H1 (cell line): Measurements from ENCODE around the gene CYP4B1. TPM values are rescaled to one million over a fixed set of nuclear protein-coding genes. Genes with fewer than 3 reads are reported as not detected.

Experiments
- GTF2F1 ChIP-seq: IDR thresholded peaks from 2 replicates; pipeline ENCODE4 v1.6.1; 2012; ENCODE audit warnings: low read depth, low read length, improper control_type of control experiment, borderline replicate concordance
- HDAC2 ChIP-seq, 2 experiments: fragments of 300-600 bp in 1 of 2; sonication (generic) in 1 of 2; IDR thresholded peaks; 2 replicates each; pipeline ENCODE4 v1.6.1; 2011 to 2012; ENCODE audit warnings: low read depth in 2 of 2, low read length in 2 of 2, mild to moderate bottlenecking in 2 of 2, moderate library complexity in 2 of 2, borderline replicate concordance in 1 of 2, inconsistent platforms in 1 of 2
- KDM4A ChIP-seq: IDR thresholded peaks from one replicate; pipeline ENCODE4 v1.7.1; 2012; ENCODE audit warnings: low read depth, mild to moderate bottlenecking, moderate library complexity, low read length, inconsistent platforms; ENCODE audit not compliant: severe bottlenecking
- POLR2AphosphoS5 ChIP-seq: IDR thresholded peaks from 2 replicates; pipeline ENCODE4 v1.6.1; 2011; ENCODE audit warnings: low read depth, low read length
- RFX5 ChIP-seq: IDR thresholded peaks from 2 replicates; pipeline ENCODE4 v1.6.1; 2011; ENCODE audit warnings: low read depth, low read length, improper control_type of control experiment, borderline replicate concordance
- polyA plus RNA-seq, 7 experiments: library from polyadenylated mRNA; depleted of rRNA in 3 of 7; stranded (reverse) in 5 of 7; unstranded in 2 of 7; fragments of >200 nt in 5 of 7; fragments of 200-250 nt in 2 of 7; gene quantifications; 1 replicate in 5 of 7; 2 replicates in 1 of 7; 4 replicates in 1 of 7; pipeline versions ENCODE4 v1.2.1 to v1.2.3, GENCODE V29; 2011 to 2013; ENCODE audit warnings: missing spikeins in 2 of 7, mixed read lengths in 2 of 7
- total RNA-seq: library from RNA; stranded (reverse); fragmentation: NEBNext Ultra II Directional; extraction: Animal tissue kit (Norgen Biotek cat#: 25700); gene quantifications from 2 replicates; pipeline ENCODE4 v1.2.1, GENCODE V29; 2021
- TF ChIP-seq, protein P1 (sequence below): fragments of 300-600 bp; sonication (generic); IDR thresholded peaks from 2 replicates; pipeline ENCODE4 v1.7.1; 2012; ENCODE audit warnings: low read length, moderate library complexity, mild to moderate bottlenecking, inconsistent platforms; ENCODE audit not compliant: insufficient replicate concordance

The CYP4B1 gene
- total and polyA plus RNA-seq, 2 of the 8 experiments (the other 6 are each of a cell fraction or from before 2014, with no cell fraction given) = 0.23 TPM; not detected in 1

DNA sequence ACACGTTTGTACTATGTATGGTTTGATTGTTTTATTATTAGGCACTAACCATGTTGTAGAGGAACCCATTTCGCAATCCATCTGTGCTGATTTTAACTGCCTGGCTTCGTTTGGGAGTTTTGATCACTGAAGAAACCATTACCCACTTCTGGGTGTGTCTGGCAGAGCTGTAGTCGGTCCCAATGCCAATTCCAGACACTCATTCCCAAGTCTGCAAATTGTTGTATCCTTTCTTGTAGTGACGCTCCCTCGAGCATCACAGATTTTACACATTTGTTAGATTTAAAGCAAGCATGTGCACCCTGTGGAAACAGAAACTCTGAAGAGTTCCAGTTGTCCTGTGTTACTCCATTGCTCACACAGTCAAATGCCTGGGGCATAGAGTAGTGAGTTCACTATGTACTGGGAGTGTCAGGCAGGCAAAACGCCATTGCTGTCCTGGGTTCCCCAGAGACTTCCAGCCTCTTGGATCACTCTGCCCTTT is 48.9 kb upstream of the CYP4B1 start (continued):
- TF ChIP-seq KDM4A (no peak), HDAC2 (IDR thresholded peaks at IDR 0.05; ENCODE audit: borderline replicate concordance in 1 of 2, low read depth in 2 of 2, low read length in 2 of 2) (no peak), RFX5 (no peak), POLR2AphosphoS5 (no peak), GTF2F1 (no peak)
- TF ChIP-seq, protein P1, sequence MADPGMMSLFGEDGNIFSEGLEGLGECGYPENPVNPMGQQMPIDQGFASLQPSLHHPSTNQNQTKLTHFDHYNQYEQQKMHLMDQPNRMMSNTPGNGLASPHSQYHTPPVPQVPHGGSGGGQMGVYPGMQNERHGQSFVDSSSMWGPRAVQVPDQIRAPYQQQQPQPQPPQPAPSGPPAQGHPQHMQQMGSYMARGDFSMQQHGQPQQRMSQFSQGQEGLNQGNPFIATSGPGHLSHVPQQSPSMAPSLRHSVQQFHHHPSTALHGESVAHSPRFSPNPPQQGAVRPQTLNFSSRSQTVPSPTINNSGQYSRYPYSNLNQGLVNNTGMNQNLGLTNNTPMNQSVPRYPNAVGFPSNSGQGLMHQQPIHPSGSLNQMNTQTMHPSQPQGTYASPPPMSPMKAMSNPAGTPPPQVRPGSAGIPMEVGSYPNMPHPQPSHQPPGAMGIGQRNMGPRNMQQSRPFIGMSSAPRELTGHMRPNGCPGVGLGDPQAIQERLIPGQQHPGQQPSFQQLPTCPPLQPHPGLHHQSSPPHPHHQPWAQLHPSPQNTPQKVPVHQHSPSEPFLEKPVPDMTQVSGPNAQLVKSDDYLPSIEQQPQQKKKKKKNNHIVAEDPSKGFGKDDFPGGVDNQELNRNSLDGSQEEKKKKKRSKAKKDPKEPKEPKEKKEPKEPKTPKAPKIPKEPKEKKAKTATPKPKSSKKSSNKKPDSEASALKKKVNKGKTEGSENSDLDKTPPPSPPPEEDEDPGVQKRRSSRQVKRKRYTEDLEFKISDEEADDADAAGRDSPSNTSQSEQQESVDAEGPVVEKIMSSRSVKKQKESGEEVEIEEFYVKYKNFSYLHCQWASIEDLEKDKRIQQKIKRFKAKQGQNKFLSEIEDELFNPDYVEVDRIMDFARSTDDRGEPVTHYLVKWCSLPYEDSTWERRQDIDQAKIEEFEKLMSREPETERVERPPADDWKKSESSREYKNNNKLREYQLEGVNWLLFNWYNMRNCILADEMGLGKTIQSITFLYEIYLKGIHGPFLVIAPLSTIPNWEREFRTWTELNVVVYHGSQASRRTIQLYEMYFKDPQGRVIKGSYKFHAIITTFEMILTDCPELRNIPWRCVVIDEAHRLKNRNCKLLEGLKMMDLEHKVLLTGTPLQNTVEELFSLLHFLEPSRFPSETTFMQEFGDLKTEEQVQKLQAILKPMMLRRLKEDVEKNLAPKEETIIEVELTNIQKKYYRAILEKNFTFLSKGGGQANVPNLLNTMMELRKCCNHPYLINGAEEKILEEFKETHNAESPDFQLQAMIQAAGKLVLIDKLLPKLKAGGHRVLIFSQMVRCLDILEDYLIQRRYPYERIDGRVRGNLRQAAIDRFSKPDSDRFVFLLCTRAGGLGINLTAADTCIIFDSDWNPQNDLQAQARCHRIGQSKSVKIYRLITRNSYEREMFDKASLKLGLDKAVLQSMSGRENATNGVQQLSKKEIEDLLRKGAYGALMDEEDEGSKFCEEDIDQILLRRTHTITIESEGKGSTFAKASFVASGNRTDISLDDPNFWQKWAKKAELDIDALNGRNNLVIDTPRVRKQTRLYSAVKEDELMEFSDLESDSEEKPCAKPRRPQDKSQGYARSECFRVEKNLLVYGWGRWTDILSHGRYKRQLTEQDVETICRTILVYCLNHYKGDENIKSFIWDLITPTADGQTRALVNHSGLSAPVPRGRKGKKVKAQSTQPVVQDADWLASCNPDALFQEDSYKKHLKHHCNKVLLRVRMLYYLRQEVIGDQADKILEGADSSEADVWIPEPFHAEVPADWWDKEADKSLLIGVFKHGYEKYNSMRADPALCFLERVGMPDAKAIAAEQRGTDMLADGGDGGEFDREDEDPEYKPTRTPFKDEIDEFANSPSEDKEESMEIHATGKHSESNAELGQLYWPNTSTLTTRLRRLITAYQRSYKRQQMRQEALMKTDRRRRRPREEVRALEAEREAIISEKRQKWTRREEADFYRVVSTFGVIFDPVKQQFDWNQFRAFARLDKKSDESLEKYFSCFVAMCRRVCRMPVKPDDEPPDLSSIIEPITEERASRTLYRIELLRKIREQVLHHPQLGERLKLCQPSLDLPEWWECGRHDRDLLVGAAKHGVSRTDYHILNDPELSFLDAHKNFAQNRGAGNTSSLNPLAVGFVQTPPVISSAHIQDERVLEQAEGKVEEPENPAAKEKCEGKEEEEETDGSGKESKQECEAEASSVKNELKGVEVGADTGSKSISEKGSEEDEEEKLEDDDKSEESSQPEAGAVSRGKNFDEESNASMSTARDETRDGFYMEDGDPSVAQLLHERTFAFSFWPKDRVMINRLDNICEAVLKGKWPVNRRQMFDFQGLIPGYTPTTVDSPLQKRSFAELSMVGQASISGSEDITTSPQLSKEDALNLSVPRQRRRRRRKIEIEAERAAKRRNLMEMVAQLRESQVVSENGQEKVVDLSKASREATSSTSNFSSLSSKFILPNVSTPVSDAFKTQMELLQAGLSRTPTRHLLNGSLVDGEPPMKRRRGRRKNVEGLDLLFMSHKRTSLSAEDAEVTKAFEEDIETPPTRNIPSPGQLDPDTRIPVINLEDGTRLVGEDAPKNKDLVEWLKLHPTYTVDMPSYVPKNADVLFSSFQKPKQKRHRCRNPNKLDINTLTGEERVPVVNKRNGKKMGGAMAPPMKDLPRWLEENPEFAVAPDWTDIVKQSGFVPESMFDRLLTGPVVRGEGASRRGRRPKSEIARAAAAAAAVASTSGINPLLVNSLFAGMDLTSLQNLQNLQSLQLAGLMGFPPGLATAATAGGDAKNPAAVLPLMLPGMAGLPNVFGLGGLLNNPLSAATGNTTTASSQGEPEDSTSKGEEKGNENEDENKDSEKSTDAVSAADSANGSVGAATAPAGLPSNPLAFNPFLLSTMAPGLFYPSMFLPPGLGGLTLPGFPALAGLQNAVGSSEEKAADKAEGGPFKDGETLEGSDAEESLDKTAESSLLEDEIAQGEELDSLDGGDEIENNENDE = no peak
